ENCODE data around the gene PKP1.
A peak's percentile ranks its signal among the peaks of the same experiment; 100 is the strongest.

The PKP1 gene

GRCh38 chr1:201348211-201348566, 64.9 kb downstream of the PKP1 start:
- FAIRE-seq = peak; percentile 11

GRCh38 chr1:201349092-201349491, 65.8 kb downstream of the PKP1 start:
- FAIRE-seq = no peak
- no peak for DNase-seq (ENCODE audit: insufficient read length, low spot score)

More at GRCh38 chr1:201348211-201348566, 64.9 kb downstream of the PKP1 start:
- DNase-seq (ENCODE audit: insufficient read length, low spot score) = peak; percentile 52

DNA sequence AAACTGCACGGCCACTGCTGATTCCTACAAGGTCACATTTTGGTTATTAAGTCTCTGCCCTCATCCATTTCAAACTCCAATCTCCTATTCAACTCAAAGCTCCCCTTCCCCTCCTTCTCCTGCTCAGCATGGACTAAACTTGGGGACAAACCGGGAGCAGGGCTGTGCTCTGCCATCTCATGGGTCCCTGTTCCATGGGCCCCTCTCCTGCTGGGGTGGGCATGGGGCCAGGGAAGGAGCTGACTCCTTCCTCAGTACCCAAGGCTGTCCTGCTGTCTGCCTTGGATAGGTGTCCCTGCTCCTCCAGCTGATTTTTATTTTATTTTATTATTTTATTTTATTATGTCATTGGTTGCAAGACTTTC, 67.0 kb downstream of the PKP1 start:
- FAIRE-seq = no peak
- DNase-seq (ENCODE audit: insufficient read length, low spot score) = no peak

GRCh38 chr1:201350884-201351283, 67.6 kb downstream of the PKP1 start:
- FAIRE-seq (no peak), DNase-seq (ENCODE audit: insufficient read length, low spot score) (no peak)

DNA sequence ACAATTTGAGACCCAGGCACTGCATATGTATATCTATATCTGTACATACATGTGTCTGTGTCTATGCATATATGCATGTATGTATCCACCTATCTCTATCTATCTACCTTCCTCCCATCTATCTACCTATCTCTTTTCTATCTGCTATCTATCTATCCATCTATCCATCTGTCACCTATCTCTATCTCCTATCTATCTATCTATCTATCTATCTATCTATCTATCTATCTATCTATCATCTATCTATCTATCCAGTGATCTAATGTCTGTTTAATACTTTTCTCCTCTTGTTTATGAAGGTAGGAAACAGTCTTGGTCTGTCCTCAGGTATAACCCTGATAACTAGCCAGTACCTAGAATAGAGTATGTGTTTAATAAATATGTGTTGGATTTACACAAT, 68.3 kb downstream of the PKP1 start:
- DNase-seq (ENCODE audit: insufficient read length, low spot score) (no peak), FAIRE-seq (no peak)

DNA sequence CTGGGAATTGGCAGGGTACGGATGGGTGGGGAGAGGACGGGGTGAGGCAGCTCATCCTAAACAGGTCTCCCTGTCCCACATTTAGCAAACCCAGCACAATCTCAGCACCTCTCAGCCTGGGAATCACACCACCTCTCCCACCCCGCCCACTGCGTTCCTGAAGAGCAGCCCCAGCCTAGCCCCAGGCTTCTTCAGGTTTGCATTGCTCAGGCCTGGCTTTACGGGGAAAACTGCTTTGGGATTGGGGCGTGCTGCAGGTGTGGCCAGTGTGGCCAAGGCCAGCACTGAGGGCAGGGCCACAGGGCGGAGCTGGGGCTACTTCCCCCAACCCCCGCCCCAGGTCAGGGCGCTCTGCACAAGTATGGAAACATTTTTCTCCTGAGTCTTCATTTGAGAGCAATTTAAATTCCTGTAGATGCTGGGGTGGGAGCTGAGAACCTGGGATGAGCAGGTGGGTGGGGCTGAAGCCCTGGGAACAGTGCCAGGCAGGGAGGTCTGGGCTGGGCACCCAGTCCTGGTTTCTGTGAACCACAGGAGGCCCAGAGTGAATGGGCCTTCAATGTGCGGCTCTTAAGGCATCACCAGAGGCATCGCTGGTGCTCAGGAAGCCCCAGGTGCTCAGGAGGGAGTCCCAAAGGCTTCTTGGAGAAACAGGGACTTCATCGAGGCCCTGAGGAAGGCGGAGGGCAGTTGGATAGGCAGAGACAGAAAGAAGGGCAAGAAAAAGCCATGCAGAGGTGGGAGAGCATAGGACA, 70.1 kb downstream of the PKP1 start:
- no peak for FAIRE-seq
- DNase-seq (ENCODE audit: insufficient read length, low spot score) = no peak

- no peak for DNase-seq (ENCODE audit: insufficient read length, low spot score)
- no peak for FAIRE-seq
These were observed 71.0 kb downstream of the PKP1 start for GRCh38 chr1:201354151-201354900.

DNA sequence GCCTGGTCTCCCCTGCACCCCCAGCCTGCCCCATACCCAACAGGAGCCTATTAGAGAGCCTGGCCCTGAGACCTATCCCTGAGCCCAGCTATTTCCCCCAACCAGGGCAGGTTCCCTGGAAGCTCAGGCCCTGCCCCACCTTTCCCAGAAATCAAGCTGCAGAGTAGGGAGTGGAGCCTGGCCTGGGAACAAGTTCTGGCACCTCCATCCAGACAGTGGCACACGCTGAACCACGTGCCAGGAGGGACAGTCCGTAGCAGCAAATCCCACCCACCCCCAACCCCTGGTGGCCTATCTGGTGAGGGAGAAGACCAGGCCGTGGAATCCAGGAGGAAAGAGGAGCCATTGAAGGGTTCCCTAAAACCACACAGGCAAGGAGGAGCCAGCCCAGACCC, 71.6 kb downstream of the PKP1 start:
- FAIRE-seq (no peak), DNase-seq (ENCODE audit: insufficient read length, low spot score) (no peak)

DNA sequence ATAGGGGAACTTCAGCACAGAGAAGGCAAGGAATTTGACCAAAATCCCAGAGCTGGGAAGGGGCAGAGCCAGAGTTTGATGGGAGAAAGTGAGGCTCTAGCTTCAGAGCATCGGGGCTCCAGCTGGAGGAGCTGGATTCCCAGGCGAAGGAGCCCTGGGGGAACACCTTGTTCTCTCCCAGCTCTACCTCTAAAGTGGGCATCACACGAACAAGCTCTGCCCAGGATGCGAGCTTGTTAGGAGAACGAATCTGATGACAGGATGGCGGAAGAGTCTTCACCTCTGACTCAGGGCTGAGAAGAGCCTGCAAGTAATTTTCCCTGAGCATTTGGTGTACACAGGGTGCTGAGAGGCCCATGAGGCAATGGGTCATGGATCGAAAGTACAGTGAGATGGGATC, 72.2 kb downstream of the PKP1 start:
- FAIRE-seq (no peak), DNase-seq (ENCODE audit: insufficient read length, low spot score) (no peak)

- DNase-seq (ENCODE audit: insufficient read length, low spot score) (no peak), FAIRE-seq (no peak)
These were observed 72.9 kb downstream of the PKP1 start for GRCh38 chr1:201356236-201356635.

DNA sequence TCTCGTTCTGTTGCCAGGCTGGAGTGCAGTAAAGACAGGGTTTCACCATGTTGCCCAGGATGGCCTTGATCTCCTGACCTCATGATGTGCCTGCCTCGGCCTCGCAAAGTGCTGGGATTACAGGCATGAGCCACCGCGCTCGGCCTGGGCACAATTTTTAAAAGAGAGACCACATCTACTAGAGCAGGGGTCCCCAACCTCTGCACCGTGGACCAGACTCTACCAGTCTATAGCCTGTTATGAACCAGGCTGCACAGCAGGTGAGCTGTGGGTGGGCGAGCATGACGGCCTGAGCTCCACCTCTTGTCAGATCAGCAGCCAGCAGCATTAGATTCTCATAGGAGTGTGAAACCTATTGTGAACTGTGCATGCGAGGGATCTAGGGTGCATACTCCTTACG, 73.4 kb downstream of the PKP1 start:
- FAIRE-seq (no peak), DNase-seq (ENCODE audit: insufficient read length, low spot score) (no peak)

GRCh38 chr1:201357211-201357610, 73.9 kb downstream of the PKP1 start:
- DNase-seq (ENCODE audit: insufficient read length, low spot score) (no peak), FAIRE-seq (no peak)

- DNase-seq (ENCODE audit: insufficient read length, low spot score) (no peak), FAIRE-seq (no peak)
These were observed 74.5 kb downstream of the PKP1 start for GRCh38 chr1:201357636-201358348.

DNA sequence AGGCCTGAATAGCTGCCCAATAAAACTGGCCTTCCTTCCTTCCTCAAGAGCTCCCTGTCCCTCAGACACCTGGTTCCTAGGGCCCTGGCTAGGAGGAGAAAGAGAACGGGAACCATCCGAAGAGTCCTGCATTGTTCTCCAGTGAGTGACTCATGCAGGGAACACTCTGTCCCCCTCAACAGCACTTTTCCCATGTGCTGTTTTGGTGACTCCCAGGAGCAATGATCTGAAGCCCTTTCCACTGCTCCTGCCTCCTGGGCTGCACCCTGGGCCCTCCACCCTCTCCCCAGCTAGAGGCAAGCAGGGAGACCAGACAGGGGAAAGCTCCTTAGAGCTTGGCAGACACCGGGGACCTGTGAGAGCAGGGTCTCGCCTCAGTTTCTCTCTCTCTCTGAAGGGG, 75.3 kb downstream of the PKP1 start:
- DNase-seq (ENCODE audit: insufficient read length, low spot score) (no peak), FAIRE-seq (no peak)

- FAIRE-seq = no peak
- no peak for DNase-seq (ENCODE audit: insufficient read length, low spot score)
These were observed 75.9 kb downstream of the PKP1 start for GRCh38 chr1:201359031-201359872.

DNA sequence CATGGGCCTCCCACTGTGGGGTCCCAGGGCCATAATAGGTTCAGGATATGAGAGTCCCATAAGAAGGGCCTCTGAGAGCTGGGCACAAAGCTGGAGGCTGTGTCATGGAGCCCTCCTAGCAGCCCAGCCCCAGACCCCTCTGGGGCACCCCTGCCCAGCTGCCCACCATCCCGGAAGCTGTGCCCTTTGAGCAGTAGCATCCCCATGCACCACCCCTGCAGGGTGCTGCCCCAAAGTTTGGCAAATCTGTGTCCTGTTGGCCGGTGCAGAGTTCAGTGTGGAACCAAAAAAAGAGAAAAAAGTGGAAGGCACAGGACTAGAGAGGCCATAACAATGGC, 76.5 kb downstream of the PKP1 start:
- FAIRE-seq (no peak), DNase-seq (ENCODE audit: insufficient read length, low spot score) (no peak)

DNA sequence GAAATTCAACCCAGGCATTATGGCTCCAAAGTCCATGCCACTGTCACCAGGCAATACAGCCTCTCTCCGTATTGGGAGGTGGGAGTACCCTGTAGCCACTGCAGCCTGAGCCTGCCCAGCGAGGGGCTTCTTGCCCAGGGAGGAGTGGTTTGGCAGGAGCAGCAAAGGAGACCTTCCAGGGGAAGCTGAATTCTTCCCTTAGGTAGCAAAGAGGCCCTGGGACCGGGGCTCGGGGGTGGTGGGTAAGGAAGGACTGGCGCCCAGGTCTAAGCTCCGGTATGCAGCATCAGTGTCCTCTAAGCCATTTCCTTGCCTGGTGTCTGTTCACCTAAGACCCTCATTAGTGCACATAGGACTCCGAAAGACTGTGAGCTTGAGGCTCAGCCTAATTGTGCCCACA, 77.2 kb downstream of the PKP1 start:
- DNase-seq (ENCODE audit: insufficient read length, low spot score) (no peak), FAIRE-seq (no peak)

- FAIRE-seq (no peak), DNase-seq (ENCODE audit: insufficient read length, low spot score) (no peak)
These were observed 77.8 kb downstream of the PKP1 start for GRCh38 chr1:201360901-201361651.

DNA sequence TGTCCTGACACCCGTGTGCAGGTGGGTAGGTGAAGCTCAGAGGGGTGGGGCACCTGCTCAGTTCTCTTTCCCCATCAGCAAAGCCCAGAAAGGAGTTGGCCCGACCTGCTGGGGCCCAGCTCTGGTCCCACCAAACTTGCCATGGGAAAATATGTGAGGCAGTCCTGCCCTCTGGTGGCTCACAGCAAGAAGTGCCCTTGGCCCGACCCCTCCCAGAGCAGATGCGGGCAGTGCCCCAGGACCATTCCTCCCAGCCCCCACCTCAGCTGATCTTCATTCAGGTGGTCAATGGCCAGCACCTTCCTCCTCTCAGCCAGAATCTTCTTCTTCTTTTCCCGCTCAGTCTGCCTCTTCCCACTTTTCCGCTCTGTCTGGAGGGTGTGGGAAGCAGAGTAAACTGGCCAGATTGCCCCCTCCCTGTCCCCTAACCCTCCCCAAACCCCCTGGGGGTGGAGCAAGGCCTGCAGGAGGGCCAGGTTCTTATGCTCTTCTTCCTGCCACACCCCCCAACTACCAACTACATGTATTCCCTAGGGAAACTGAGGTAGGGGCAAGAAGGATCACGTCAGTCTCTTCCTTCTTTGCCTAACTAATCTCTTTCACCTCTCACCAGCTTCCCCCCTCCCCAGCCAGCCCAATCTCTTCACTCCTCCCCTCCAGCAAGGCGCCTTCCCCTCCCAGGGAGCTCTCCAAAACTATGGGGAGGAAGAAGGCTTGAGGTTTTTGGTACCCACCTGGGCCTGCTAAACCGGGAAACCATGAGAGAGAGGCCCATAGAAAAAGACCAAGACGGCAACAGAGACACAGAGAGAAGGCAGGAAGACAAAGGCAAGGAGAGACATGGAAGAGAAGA, 78.6 kb downstream of the PKP1 start:
- no peak for FAIRE-seq
- DNase-seq (ENCODE audit: insufficient read length, low spot score) = peak; percentile 79
